Central memory CD8-positive, alpha-beta T cell (primary cell): ENCODE measurements around the gene LAMB4.
"Not testable (repeated sequence)": the region's sequence is repeated elsewhere in the genome, so short reads cannot be mapped to it uniquely, and the experiment has no call there.

Experiments used
- ATAC-seq: fragments of 150-1000 bp; cut with Tn5 transposase; replicated peaks from 2 replicates; pipeline ENCODE4 v1.10.0; 2022; ENCODE audit warnings: mild to moderate bottlenecking, moderate FRiP score, moderate number of reproducible peaks; ENCODE audit not compliant: poor library complexity, severe bottlenecking; ENCODE audit errors: extremely low read depth
- DNase-seq, 2 donors: peaks; one replicate each; pipeline ENCODE4 v3.0.0; 2021; ENCODE audit warnings: low spot score in 2 of 2
- H3K27ac Mint-ChIP-seq: one replicate; pipeline ENCODE4 v1.8.0; 2022; ENCODE audit warnings: low read depth, mild to moderate bottlenecking, moderate library complexity, mixed read lengths
- H3K27me3 Mint-ChIP-seq: one replicate; pipeline ENCODE4 v1.8.0; 2022; ENCODE audit warnings: mixed read lengths
- H3K36me3 Mint-ChIP-seq: one replicate; pipeline ENCODE4 v1.8.0; 2022; ENCODE audit warnings: mild to moderate bottlenecking, moderate library complexity, mixed read lengths; ENCODE audit not compliant: insufficient read depth
- H3K4me1 Mint-ChIP-seq: one replicate; pipeline ENCODE4 v1.8.0; 2022; ENCODE audit warnings: mixed read lengths
- H3K4me3 Mint-ChIP-seq: one replicate; pipeline ENCODE4 v1.8.0; 2022; ENCODE audit warnings: mild to moderate bottlenecking, moderate library complexity, mixed read lengths
- H3K9me3 Mint-ChIP-seq: one replicate; pipeline ENCODE4 v1.8.0; 2022; ENCODE audit warnings: mixed read lengths

The LAMB4 gene

DNA sequence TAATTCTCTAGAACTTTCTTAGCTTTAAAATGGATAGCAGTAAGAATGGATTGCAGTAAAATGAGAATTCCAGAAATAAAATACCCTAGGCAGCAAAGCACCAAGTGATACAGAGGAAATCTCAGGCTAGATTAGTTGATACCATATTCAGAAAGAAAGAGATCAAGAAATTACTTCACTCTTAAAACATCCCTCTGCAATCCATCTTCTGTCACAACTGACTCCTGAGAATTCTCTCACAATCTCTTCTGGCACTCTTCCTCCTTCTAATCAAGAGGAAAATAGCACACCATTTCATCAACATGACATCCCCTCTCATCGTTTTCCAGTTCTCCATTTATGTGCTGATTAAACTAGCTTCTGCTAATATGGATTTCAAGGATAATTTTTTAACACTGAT is 85.0 kb downstream of the LAMB4 start:
- Mint-ChIP-seq H3K4me3 (no peak overlapping the region), H3K9me3 (no peaks in the 10 kb centered on the region), H3K36me3 (no peaks in the 10 kb centered on the region), H3K4me1 (no peaks in the 10 kb centered on the region), H3K27me3 (peaks cover 9% of the 10 kb centered on the region), H3K27ac (no peak overlapping the region)
- ATAC-seq: no peak
- DNase-seq: no peak

DNA sequence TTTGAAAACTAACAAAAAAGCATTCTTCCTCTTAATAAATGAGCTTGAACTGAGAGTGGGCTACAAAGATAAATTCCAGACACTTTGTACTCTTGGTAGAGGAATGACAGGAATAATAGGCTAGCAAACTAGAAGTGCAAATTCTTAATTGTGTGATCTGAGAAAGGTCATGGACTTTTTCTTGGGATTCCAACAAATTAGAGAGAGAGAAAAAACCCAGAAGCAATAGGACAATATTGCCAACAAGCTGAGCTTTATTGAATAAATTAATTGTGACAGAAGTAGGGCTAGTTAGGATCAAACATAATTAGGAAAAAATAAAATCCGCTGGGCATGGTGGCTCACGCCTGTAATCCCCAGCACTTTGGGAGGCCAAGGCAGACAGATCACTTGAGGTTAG is 85.8 kb downstream of the LAMB4 start:
- Mint-ChIP-seq H3K4me3 (no peak overlapping the region), H3K4me1 (no peaks in the 10 kb centered on the region), H3K27ac (no peak overlapping the region), H3K27me3 (peaks cover 18% of the 10 kb centered on the region), H3K9me3 (no peaks in the 10 kb centered on the region), H3K36me3 (no peaks in the 10 kb centered on the region)
- no peak for DNase-seq
- ATAC-seq: no peak

DNA sequence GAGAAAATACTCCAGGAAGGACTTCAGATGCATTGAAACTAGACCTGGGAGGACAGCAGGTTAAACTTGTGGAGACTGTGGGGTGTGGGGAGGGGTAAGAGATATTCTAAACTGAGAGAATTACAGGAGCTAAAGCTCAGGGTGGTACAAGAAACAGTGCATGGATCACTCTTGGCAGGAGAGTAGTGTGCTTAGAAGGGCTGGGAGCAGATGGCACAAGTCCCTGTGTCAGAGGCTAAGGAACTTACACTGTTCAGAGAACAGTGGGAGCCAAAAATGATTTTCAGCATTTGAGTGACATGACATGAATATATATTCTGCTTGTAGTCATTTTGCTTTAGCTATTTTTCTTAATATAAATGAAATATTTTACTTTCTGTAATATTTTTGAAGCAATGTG is 91.2 kb downstream of the LAMB4 start:
- Mint-ChIP-seq H3K4me1 (no peaks in the 10 kb centered on the region), H3K27ac (no peak overlapping the region), H3K27me3 (peaks cover 28% of the 10 kb centered on the region), H3K4me3 (no peak overlapping the region), H3K36me3 (no peaks in the 10 kb centered on the region), H3K9me3 (no peaks in the 10 kb centered on the region)
- no peak for ATAC-seq
- no peak for DNase-seq

DNA sequence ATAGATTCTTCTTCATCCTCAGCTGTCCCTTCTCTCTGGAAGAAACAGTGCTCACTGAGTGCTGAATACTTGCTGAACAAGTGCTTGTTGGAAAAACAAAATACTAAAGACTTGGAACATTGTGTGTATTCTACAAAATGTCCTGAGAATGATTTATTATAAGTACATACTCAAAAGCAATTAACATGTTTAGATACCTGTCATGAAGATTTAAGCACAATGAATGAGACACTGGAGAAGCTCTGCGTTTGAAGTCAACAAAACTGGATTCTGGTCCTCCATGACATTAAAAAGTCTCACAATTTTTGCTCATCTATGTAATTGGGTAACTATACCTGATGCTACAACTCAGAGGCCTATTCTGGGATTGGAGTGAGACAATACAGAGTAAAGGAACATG is 92.4 kb downstream of the LAMB4 start:
- Mint-ChIP-seq H3K4me1 (no peaks in the 10 kb centered on the region), H3K27me3 (peaks cover 28% of the 10 kb centered on the region), H3K4me3 (no peak overlapping the region), H3K9me3 (no peaks in the 10 kb centered on the region), H3K27ac (no peak overlapping the region), H3K36me3 (no peaks in the 10 kb centered on the region)
- ATAC-seq: no peak
- no peak for DNase-seq

DNA sequence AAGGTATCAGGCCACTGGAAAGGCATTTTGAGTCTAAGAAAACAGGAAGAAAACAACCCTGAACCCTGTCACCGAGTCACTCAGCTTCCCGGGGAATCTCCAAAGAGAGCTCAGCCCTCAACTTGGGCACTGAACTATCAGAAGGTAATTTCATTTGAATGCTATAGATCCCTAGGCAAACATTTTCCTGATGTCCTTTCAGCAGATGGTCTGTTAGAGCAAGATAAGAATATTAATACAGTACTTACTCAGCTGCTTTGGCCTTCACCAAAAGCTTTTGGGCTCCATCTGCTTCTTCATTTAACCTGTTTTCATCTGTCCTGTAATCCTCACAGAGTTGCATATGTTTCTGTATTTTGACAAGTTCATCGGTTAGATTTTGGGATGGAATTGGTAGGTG is 93.0 kb downstream of the LAMB4 start:
- no peak for DNase-seq
- Mint-ChIP-seq H3K4me1 (no peaks in the 10 kb centered on the region), H3K36me3 (no peaks in the 10 kb centered on the region), H3K27me3 (peaks cover 28% of the 10 kb centered on the region), H3K4me3 (no peak overlapping the region), H3K9me3 (no peaks in the 10 kb centered on the region), H3K27ac (no peak overlapping the region)
- no peak for ATAC-seq

DNA sequence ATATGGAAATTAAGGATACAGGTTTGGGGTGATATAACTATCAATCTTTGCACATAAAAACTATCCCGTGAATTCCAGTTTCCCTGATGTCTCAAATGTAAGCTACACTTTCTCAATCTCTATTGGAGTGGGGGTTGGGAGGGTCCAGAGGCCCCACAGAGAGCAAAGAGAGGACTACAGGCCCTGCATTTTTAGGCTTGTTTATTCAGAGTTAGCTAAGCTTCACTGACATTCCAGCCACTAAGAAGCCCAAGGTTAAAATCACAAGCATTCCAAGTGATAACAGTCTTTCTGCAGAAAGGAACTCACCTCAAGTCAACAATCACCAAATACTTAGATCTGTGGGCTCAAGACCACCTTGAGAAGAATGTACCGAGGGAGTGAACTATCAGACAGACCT is 95.6 kb downstream of the LAMB4 start:
- ATAC-seq (no peak), DNase-seq (no peak)
- peaks cover 21% of the 10 kb centered on the region for H3K27me3 Mint-ChIP-seq
- no peak overlapping the region for H3K27ac Mint-ChIP-seq
- H3K4me3 Mint-ChIP-seq: no peak overlapping the region
- H3K9me3 Mint-ChIP-seq: no peaks in the 10 kb centered on the region
- no peaks in the 10 kb centered on the region for H3K36me3 Mint-ChIP-seq
- no peaks in the 10 kb centered on the region for H3K4me1 Mint-ChIP-seq

DNA sequence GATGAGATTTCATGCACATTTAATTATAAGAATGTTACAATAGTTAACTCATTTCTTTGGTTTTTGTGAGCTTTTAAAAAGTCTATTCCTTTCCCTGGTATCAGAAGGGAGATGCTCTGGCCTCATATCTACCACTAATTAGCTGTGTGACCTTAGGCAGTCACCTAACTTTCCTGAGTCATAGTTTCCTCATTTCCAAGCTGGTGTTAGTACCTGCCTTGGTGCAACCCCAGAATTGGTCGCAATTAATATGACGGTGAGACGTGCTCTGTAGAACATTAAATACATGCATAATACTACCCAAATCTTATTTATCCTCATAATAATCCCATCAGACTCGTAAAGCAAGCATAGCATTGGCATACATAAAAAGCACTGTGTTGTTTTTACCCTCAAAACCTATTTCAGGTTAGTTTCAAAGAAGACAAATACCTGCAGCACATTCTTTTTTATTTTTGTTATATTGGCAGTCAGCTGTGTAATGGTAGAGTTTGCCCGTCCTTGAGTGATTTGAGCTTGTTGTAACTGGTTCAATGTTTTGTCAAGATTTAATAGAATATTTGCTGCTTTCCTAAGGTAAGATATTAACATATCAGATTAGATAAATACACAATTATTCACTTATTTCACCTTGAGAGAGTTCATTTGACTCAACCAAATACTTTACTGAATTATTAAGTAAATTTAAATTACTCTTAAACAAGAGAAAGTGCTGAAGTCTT is 96.2 kb downstream of the LAMB4 start:
- H3K36me3 Mint-ChIP-seq: no peaks in the 10 kb centered on the region
- no peak overlapping the region for H3K4me3 Mint-ChIP-seq
- ATAC-seq (no peak), DNase-seq (no peak)
- no peaks in the 10 kb centered on the region for H3K9me3 Mint-ChIP-seq
- H3K4me1 Mint-ChIP-seq: no peaks in the 10 kb centered on the region
- peaks cover 21% of the 10 kb centered on the region for H3K27me3 Mint-ChIP-seq
- no peak overlapping the region for H3K27ac Mint-ChIP-seq

DNA sequence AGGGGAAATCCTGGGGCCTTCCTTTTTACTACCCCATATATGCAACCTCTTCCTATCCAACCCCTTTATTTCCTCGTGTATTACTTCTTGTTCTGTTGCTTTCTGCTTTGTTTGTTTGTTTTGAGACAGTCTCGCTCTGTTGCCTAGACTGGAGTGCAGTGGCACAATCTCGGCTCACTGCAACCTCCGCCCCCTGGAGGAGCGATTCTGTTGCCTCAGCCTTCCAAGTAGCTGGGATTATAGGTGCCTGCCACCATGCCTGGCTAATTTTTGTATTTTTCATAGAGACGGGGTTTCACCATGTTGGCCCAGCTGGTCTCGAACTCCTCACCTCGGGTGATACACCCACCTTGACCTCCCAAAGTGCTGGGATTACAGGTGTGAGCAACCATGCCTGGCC is 96.9 kb downstream of the LAMB4 start:
- H3K27ac Mint-ChIP-seq, H3K4me1 Mint-ChIP-seq, ATAC-seq, H3K9me3 Mint-ChIP-seq, H3K36me3 Mint-ChIP-seq, DNase-seq: not testable (repeated sequence)
- H3K27me3 Mint-ChIP-seq: peaks cover 15% of the 10 kb centered on the region
- H3K4me3 Mint-ChIP-seq: peak overlapping the region; percentile 19

DNA sequence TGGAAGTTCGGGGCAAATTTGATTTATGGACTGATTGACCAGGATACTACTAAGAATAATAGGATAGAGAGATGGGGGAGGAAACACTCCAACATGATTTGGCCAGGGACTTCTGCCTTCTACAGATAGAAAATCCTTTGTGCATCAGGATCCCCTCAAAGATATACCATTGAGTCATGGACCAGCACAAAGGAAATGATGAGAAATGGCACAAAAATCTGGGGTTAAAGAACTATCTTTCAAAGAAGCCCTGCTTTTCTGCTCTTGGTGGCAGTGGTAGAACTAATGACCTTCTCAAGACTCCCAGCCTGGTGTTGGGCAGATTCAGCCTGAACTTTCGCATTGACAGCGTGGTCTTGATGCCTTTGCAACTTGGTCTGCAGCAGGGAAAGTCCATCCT is 99.6 kb downstream of the LAMB4 start:
- Mint-ChIP-seq H3K9me3 (no peaks in the 10 kb centered on the region), H3K4me3 (no peak overlapping the region), H3K27me3 (peaks cover 15% of the 10 kb centered on the region), H3K36me3 (no peaks in the 10 kb centered on the region), H3K4me1 (no peaks in the 10 kb centered on the region), H3K27ac (no peak overlapping the region)
- no peak for ATAC-seq
- DNase-seq: no peak

DNA sequence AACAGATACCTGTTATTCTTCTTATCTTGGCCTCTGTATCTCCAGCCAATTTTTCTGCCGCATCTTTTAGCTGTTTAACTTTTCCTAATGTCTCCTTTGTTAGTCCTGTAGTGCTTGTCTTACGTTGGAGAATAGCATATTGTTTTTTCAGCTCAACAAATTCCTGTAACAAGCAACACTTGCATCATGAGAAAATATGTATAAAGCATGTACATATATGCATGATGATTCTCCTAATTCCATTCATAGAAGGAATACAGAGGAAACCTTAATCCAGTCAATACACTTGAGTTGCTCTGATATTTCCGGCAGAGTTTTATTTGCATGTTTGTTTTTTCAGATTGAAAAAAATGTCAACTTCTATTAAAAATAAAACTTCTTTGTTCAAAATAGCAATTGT is 101.1 kb downstream of the LAMB4 start:
- H3K36me3 Mint-ChIP-seq: no peaks in the 10 kb centered on the region
- no peak overlapping the region for H3K27ac Mint-ChIP-seq
- ATAC-seq (no peak), DNase-seq (no peak)
- H3K27me3 Mint-ChIP-seq: peaks cover 15% of the 10 kb centered on the region
- no peak overlapping the region for H3K4me3 Mint-ChIP-seq
- no peaks in the 10 kb centered on the region for H3K9me3 Mint-ChIP-seq
- H3K4me1 Mint-ChIP-seq: no peaks in the 10 kb centered on the region

DNA sequence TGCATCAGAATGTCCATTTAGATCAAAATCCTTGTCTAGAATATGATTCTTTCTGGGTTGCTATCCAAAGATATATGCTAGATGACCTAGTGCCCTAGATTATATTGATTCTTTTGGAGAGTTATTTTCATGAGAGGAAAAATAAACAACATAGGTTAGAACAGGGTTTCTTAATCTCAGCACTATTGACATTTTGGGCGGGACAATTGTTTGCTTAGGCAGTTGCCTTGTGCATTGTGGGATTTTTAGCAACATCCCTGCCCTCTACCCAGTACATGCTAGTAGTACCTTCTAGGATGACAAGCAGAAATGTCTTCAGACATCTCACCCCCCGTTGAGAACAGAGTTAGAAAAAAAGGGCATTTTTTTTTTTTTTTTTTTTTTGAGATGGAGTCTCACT is 102.0 kb downstream of the LAMB4 start:
- H3K27me3 Mint-ChIP-seq: peaks cover 15% of the 10 kb centered on the region
- H3K27ac Mint-ChIP-seq: no peak overlapping the region
- H3K4me1 Mint-ChIP-seq: no peaks in the 10 kb centered on the region
- H3K4me3 Mint-ChIP-seq: no peak overlapping the region
- no peaks in the 10 kb centered on the region for H3K36me3 Mint-ChIP-seq
- H3K9me3 Mint-ChIP-seq: no peaks in the 10 kb centered on the region
- no peak for ATAC-seq
- DNase-seq: no peak

DNA sequence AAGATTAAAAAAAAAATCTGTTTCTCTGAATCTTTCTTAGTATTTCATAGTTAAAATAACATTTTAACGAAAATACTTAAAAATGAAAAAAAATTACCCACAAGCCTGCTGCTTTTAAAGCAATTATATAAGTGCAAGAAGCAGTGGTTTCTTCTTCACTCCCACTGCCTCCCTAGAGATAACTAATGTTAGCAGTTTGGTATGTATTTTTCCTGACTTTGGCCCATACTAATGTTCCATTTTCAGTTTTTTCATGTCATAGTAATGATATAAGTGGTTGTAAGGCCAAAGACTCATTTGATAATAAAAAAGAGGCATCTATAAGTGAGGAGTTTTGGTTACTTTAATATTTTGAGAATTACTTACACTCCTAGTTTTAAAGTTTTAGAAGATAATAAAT is 102.9 kb downstream of the LAMB4 start:
- no peaks in the 10 kb centered on the region for H3K4me1 Mint-ChIP-seq
- no peaks in the 10 kb centered on the region for H3K36me3 Mint-ChIP-seq
- ATAC-seq (no peak), DNase-seq (no peak)
- H3K27ac Mint-ChIP-seq: no peak overlapping the region
- peaks cover 15% of the 10 kb centered on the region for H3K27me3 Mint-ChIP-seq
- H3K9me3 Mint-ChIP-seq: no peaks in the 10 kb centered on the region
- no peak overlapping the region for H3K4me3 Mint-ChIP-seq

DNA sequence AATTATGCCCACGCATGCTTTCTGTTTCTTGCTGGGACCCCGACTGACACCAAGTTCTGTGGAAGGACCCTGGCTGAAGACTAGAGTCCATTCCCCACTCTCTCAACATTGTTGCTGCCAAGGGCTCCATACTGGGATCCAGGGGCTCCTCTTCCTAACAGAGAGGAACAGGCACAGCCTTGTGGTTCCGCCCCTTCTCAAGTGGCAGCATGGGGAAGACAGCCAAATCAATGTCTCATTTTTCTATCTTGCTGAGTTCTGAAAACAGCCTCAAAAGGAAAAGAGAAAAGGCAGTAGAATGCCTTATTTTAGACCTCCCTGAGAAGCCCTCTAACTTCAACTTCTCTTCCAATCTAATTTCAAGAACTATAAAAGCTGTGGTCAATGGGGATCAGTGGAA is 103.5 kb downstream of the LAMB4 start:
- H3K9me3 Mint-ChIP-seq: no peaks in the 10 kb centered on the region

DNA sequence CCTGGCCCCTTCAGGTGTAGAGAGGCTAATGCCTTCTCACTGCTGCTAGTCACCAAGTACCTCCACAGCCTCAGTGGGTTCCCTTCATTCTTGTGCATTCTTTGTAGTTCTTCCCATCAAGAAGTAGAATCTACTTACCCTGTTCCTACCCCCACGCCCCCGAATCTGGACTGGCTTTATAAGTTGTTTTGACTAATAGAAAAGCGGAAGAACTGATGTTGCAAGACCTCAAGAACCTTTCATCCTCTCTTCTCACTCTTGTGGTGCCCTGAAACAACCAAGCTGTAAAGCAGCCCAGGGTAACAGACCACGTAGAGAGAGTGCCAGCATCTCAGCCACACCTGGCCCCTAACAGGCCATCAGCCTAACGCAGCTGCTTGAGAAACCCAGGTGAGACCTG is 104.0 kb downstream of the LAMB4 start:
- Mint-ChIP-seq H3K27me3 (peaks cover 15% of the 10 kb centered on the region), H3K4me1 (no peaks in the 10 kb centered on the region), H3K4me3 (no peak overlapping the region), H3K9me3 (no peaks in the 10 kb centered on the region), H3K36me3 (no peaks in the 10 kb centered on the region), H3K27ac (no peak overlapping the region)
- ATAC-seq: no peak
- DNase-seq: no peak

More for the DNA sequence above, 103.5 kb downstream of the LAMB4 start:
- Mint-ChIP-seq H3K27me3 (peaks cover 15% of the 10 kb centered on the region), H3K36me3 (no peaks in the 10 kb centered on the region), H3K4me1 (no peaks in the 10 kb centered on the region), H3K27ac (no peak overlapping the region), H3K4me3 (no peak overlapping the region)
- ATAC-seq: no peak
- no peak for DNase-seq
